Stimulated activated CD8-positive, alpha-beta memory T cell treated with anti-CD3 and anti-CD28 coated beads, Interleukin-4, amount 100 ng/mL, for 48 hours (primary cell): ENCODE measurements around the gene ARL6IP6.

Experiments used
- DNase-seq: peaks from one replicate; pipeline ENCODE4 v3.0.0-alpha.2; 2020

The ARL6IP6 gene

DNA sequence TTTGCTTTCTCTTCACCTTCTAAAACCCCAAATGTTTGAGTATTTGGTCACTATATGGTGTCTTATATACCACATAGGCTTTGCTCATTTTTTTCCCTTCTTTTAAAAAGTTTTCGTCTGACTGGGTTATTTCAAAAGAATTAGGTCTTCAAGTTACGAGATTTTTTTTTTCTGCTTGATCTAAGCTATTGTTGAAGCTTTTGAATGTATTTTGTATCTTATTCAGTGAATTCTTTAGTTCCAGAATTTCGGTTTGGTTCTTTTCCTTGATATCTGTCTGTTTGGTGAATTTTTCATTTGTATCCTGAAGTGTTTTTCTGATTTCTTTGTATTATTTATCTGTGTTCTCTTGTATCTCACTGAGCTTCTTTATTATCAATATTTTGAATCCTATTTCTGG lies 93.5 kb downstream of the ARL6IP6 start:
- DNase-seq: no peak
